Fibroblast of pulmonary artery (primary cell): ENCODE data around the gene HYAL2.

ENCODE experiments used
- DNase-seq: peaks from one replicate; pipeline ENCODE4 v3.0.0-alpha.2; 2010; ENCODE audit warnings: low read depth
- H3K4me3 ChIP-seq: replicated peaks from 2 replicates; pipeline ENCODE4 v1.5.1; 2011; ENCODE audit warnings: low read depth, mild to moderate bottlenecking, control low read depth, low read length, moderate library complexity
- TF ChIP-seq, protein P1 (sequence below): IDR thresholded peaks from 2 replicates; pipeline ENCODE4 v1.5.1; 2011; ENCODE audit warnings: mild to moderate bottlenecking, control low read depth, low read length, inconsistent platforms; ENCODE audit errors: missing control alignments

The HYAL2 gene

DNA sequence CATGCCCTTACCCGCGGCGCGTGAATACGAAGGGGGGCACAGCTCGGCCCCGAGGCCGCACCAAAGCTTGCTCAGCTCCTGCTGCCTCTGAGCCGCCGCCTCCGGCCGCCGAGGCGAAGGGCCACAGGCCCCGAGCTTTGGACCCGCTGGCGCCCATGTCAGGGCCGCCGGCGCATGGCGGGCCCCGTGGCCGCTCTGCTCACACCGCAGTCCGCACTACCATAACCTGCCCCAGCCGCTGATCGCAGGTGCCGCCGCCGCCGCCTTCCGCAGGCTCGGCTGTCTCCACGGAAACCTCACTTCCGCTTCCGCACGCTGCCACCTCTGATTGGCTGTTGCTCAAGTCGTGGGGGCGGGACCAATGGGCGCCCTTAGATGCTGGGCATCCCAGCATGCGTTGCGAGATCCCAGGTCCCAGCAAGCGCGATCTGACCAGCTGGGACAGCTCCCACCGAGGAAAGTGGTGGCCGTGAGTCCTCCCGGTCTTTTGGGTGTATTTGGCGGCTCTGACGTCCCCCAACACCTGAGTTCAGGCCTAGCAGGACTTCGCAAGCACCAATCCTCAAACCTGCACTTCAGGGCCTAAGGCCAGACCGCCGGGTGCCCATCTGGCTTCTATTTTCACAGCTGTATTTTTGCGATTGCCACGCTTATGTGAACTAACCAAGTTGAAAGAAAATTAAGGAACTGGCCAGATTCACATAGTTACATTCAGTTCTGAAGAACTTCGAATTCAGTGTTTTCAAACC lies 5.6 kb upstream of the HYAL2 start, which contains the start of gene TUSC2:
TUSC2 (minus strand) TSS at position 281 of the 749 bp plus-strand sequence; CDS start at position 157, 124 bp downstream.
- TF ChIP-seq, protein P1, sequence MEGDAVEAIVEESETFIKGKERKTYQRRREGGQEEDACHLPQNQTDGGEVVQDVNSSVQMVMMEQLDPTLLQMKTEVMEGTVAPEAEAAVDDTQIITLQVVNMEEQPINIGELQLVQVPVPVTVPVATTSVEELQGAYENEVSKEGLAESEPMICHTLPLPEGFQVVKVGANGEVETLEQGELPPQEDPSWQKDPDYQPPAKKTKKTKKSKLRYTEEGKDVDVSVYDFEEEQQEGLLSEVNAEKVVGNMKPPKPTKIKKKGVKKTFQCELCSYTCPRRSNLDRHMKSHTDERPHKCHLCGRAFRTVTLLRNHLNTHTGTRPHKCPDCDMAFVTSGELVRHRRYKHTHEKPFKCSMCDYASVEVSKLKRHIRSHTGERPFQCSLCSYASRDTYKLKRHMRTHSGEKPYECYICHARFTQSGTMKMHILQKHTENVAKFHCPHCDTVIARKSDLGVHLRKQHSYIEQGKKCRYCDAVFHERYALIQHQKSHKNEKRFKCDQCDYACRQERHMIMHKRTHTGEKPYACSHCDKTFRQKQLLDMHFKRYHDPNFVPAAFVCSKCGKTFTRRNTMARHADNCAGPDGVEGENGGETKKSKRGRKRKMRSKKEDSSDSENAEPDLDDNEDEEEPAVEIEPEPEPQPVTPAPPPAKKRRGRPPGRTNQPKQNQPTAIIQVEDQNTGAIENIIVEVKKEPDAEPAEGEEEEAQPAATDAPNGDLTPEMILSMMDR = no peak
- peak within 1 kb of the TSS; percentile 88 for H3K4me3 ChIP-seq
- DNase-seq = peak; percentile 97

DNA sequence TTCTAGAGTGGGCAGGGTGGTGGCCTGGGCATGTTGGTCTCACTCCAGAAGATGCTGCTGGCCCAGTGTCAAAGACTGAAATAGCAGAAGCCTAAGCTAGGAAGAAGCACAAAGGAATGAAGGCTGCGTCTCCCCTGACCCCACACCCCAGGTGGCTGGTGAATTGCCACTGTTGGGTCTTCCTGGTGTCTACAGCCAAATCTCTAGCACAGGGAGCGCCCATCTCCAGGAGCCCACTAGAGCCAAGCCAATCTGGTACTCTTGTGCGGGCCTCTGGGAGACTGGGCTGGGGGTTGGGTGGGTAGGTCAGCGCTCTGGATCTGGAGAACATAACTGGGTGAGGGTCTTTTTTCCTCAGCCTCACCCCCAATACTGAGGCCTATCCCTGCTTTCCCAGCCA lies 4.6 kb upstream of the HYAL2 start:
- peak overlapping the region; percentile 88 for H3K4me3 ChIP-seq
- DNase-seq = no peak
- TF ChIP-seq, protein P1 = no peak

DNA sequence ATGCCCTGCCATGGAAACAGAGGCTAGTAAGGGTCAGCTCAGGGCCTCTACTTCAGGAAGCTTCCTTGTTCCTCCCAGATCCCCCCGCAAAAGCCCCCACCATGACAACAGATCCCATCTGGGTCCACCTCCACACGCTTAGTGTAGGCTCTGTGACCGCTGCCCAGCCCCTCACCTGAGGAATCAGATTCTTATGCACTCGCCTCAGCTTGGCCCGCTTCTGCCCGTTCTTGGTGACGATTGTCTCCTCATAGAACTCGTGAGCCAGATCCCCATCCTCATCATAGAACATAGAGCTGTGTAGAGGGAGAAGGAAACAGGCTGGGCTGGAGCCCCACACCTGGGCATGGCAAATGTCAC lies 3.6 kb upstream of the HYAL2 start:
- H3K4me3 ChIP-seq = no peak overlapping the region
- no peak for DNase-seq
- TF ChIP-seq, protein P1 = no peak

DNA sequence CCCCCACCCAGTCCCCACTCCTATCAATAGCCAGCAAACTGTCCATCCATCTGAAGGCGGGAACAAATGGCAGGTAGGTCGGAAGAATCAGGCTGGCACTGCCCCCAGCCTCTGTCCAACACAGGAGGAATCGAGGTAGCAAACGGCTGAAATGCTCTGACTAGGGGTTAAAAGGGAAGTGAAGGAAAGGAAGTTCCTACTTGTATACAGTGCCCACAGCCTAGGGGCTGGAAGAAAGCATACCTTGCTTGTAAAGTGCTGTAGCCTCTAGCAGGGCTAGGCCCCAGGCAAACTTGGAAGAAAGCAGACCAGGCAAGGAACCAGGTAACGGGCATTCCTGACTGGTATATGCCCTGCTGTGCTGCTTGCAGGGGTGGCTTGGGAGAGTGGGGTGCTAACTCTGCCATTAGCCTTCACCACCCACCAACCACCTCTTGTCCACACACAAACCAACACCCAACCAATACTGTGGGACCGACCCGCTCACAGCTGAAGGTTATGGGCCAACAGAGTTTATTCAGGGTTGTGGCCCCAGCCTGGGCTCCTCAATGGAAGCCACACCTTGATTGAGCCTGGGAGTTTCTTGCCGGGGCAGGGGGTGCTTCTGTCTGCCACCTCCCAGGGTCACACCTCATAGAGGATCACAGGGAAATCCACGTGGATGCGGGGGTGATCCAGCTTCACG lies 3.1 kb upstream of the HYAL2 start:
- no peak overlapping the region for H3K4me3 ChIP-seq
- no peak for DNase-seq
- TF ChIP-seq, protein P1 = no peak

DNA sequence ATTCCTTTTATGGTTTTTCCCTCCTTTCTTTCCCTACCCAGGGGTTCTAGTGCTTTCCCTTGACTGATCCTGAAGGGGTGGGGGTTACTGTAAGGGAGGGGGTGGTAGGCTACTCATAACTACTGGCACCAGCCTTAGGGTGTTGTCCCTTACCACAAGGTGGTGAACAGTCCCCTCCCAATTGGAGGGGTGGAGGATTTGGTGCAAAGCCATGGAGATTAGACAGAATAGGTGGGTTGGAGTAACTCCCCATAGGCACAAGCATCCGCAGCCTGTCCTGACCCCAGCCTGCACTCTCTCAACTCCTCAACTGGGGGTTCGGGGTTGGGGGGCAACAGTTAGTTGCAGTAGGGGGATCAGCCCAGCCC lies 2.6 kb upstream of the HYAL2 start:
- no peak overlapping the region for H3K4me3 ChIP-seq
- TF ChIP-seq, protein P1 = no peak
- no peak for DNase-seq

DNA sequence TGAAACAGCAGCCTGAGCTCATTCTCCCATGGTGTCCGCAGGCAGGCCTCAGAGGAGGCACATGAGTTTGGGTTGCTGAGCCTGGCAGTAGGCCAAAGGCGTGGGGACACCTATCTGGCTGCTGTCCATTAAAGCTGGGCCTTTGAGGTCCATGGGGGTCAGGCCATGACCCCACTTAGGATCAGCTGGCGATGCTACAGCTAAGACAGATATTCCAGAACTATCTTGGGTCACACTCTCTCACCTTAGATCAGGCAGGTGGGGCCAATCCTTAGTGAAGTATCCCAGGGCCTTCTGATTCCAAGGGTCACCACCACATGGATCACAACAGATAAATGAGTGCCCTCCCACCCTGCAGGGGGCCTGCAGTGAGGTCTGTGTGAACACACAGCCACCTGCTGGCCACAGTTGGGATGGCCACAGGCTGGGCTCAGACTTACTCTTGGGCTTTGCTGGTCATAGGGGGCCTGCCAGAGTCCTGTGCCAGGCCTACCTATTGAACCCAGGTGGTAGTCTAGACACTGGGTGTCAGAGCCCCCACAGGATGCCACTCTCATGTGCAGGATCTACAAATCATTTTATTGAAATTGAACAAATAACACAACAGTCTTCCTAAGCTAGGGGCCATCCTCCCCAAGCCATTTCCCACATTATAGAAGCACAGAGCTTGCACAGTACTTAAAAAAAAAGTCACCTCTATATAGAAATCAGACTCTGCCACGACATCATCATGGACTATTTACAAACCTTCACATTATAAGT lies 2.0 kb upstream of the HYAL2 start:
- H3K4me3 ChIP-seq = no peak overlapping the region
- TF ChIP-seq, protein P1 = peak; percentile 89
- peak; percentile 73 for DNase-seq
